HG02970 (cell line): ENCODE data around the gene AVEN.
"Not testable (repeated sequence)": the region's sequence is repeated elsewhere in the genome, so short reads cannot be mapped to it uniquely, and the experiment has no call there.

Source experiments
- ATAC-seq: cut with Tn5 transposase; IDR thresholded peaks from one replicate; pipeline ENCODE4 v1.9.1; 2021; ENCODE audit warnings: mild to moderate bottlenecking, moderate library complexity, moderate number of reproducible peaks; ENCODE audit not compliant: unreplicated experiment, low FRiP score

AVEN gene, protein sequence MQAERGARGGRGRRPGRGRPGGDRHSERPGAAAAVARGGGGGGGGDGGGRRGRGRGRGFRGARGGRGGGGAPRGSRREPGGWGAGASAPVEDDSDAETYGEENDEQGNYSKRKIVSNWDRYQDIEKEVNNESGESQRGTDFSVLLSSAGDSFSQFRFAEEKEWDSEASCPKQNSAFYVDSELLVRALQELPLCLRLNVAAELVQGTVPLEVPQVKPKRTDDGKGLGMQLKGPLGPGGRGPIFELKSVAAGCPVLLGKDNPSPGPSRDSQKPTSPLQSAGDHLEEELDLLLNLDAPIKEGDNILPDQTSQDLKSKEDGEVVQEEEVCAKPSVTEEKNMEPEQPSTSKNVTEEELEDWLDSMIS

DNA sequence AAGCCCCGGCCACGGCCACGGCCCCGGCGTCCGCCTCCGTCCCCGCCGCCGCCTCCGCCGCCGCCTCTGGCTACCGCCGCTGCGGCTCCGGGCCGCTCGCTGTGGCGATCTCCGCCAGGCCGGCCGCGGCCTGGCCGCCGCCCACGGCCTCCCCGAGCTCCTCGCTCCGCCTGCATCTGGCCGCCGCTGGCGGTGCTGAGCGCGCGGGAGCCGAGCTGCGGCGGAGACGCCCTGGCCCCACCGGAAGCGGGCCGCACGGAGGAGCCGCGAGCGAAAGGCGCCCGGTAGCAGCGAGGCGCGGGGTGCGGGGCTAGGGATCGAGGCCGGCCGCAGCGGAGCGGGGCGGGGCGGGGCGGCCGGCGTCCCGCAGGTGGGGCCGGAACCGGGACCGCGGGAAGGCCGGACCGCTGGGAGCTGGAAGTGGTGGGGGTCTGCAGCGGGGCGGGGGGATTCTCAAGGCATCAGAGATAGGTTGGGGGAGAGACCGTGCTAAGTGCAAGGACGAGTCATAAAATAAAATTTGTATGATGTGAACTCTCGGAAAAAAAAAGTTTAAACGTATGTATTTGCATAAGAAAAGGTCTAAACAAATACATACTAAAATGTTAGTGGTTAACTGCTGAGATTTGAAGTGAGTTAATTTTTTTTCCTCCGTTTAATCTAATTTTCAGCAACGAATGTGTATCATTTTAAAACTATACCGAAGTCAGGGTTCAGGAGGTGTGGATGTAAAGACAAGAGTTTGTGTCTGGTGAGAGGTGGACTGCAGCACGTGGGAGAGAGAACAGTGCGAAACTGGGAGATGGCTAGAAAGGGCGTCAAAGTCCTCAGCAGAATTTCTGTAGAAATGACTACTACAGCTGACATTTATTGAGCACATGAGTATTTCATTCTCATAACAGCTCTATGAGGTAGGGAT, at the start of gene AVEN:
Gene AVEN (minus strand): TSS at position 334 of the 919 bp plus-strand sequence. CDS start 158 bp downstream, at position 176.
- ATAC-seq = peak; percentile 47

DNA sequence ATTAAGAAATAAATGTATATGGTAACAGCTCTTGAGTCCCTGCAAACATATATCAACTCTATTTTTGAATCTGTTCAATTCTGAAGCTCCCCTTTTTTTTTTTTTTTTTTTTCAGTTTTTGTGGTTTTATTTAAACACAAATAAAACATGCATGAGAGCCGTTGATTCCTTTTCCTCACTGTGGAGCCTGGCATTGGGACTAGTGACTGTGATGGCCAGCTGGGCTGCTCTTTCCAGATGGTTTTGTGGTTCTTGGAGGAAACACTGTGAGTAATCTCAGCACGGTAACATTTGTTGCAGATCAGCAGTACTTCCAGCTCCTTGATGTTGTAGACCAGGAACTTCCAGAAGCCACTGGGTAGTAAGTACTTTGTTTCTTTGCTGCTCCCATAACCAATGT, 46.7 kb upstream of the AVEN start:
- no peak for ATAC-seq

DNA sequence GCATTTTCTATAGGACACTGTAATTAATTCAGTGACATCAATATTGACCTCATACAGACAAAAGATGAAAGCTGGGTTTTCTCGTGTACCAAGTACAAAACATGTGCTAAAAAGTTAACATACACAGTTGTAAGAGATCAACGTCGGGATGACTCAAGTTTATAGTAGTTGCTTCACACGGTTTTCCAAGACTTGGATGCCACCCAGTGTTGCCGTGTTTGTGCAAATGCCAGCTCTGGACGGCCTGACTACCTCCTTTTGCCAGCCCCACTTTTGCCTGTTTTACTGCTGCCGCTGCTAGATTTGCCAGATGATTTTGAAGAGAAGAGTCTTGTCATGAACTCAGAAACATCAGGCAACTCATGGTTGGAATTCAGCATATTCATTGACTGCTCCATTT, 45.1 kb upstream of the AVEN start:
- no peak for ATAC-seq

DNA sequence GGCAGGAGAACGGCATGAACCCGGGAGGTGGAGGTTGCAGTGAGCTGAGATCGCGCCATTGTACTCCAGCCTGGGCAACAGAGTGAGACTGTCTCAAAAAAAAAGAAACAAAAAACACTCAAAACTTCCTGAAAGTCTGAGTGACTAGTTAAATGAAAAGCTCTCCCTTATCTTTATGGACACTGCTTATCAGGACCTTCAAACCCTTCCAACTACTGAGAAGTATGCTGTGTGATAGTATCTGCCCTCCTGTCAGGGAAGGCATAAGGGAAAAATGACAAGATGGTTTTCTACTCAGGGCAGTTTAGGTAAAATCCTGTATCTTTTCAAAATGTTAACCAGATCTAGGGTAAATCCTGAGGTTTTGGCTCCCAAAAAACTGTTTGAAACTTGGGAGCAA, 40.9 kb upstream of the AVEN start:
- no peak for ATAC-seq

DNA sequence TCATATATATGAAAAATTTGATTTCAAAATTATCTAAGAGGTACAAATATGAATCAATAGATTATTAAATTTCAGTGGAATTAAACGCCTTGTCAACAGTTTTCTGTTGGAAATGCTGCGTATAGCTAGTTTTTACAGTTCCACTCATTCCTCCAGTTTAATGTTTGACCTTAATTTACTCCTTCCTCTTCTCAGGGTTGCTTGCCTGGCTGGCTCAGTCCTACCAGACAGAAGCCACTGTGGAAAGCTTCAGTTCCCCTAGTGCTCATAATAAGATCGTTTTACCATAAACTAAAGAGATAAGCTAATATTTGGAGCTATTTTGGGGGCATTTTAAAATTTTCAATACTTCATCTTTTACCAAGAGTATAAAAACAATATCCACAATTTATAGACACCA, 39.9 kb upstream of the AVEN start:
- no peak for ATAC-seq

DNA sequence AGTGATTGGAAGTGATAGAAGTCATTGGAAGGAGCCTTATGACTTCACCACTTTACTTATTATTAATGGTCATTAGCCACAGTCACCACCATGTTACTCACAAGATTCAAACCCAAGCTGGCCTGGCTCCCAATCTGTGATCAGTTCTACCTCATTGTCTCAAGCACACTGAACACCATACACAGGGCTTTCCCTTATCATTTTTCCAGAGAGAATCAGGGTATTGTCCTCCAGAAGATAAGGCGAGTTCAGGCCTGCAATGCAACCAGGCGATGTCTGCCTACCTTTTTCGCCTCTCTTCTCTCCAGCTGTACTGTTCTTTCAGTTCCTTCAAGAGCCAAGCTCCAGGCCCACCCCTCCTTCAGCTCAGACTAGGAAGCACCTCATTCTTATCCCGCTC, 37.8 kb upstream of the AVEN start:
- no peak for ATAC-seq

DNA sequence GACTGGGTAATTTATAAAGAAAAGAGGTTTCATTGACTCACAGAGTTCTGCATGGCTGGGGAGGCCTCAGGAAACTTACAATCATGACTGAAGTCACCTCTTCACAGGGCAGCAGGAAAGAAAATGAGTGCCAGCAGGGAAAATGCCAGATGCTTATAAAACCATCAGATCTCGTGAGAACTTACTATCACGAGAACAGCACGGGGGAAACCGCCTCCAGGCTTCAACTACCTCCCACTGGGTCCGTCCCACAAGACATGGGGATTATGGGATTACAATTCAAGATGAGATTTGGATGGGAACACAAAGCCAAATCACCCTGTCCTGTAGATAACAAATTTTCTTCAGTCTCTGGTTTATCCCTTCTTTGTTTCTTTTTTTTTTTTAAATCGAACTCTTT, 31.0 kb upstream of the AVEN start:
- ATAC-seq = no peak

DNA sequence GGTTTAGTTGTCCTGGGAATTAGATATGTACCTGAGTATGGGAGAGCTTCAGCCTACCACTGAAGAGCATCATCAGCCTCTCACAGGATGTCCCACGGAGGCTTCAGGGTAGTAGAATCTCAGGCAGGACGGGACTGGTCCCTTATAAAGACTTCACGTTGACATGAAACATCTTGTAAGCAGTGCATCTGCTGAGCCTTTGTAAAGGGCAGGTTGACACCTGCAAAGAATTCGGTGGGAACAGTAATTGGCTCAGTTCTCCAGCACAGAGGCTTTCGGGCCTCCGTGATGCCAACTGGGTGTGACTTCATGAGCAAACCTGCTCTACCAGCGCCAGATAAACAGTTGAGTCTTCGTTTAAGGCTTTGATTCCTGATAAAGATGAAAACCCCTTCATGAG, 26.9 kb upstream of the AVEN start:
- no peak for ATAC-seq

DNA sequence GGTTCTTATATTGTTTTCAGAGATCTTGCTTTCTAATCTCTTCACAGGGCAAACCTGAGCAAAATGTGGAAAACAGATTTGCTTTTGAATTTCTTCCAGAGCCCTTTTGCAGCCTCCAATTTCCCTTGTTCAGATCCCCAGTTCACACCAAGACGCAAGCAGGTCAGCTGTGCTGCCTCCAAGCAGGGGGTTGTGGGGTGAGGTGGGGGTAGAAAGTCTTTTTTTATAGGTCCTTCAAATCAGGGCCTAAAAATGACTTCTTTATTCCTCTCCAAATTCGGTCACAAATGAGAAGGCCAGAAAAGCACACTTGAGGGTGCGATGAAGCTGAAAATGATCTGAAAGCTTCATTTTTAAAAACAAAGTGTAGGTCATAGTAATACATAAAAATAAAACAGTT, 26.3 kb upstream of the AVEN start:
- ATAC-seq = no peak

DNA sequence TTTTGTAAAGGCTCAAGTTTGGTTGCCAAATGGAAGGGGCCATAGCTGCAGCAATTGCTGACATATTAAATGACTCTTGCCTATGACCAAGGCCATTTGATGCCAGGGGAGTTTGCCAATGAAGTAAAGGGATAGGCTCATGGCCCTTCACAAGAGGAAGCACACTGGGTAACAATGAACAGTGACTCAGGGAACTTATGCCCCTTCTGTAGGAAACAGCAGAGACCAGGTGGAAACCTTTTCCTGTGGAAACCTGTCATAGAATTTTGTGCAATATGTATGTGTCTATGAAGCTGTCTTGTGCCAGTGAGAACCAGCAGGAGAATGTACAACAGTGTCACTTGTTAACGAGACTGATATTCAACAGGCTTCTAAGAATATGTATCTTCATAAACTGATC, 25.4 kb upstream of the AVEN start:
- ATAC-seq = no peak

DNA sequence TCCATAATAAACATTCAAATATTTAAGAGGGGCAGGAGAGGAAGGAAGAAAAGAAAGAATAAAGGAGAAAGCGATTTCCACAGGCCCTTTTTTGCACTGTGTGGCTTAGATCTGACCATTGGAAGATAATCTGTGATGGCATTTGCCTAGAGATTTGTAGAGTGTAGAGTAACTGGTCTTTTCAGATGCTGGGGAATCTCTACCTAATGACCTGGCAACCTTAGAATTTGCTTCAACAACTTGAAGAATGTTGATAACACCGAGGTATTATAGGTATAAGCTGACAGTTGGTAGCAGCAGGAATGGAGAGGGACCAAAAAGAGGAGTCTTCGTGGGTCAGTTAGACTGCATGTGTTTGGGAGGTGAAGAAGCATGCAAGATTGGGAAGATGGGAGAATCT, 20.9 kb upstream of the AVEN start:
- ATAC-seq = no peak

DNA sequence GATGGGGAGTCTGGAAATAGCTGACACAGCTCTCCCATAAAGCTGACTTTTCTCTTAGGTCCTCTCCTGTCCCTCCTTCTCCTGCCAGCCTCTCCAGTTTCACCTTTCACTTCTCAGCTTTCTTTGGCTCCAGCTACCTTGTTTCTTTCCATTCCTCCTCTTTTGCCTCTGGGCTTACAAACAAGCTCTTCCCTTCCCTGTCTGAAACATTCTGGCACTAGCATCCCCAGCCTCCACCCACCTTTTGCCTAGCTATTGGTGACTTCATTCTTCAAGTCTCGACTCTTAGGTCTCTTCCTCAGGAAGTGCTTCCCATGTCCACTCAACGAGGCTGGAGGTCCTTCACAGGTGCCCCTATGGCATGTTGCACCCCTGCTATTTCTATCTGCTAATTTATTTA, 20.5 kb upstream of the AVEN start:
- ATAC-seq = no peak

DNA sequence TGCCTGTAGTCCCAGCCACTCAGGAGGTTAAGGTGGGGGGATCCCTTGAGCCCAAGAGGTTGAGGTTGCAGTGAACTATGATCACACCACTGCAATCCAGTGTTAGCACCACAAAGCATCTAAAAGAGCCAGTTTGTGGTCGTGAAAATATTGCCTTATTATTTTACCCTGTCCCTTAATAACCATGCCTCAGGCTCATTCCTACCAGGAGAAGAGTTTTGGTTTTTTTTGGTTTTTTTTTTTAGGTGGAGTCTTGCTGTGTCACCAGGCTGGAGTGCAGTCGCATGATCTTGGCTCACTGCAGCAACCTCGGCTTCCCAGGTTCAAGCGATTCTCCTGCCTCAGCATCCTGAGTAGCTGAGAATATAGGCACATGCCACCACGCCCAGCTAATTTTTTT, 17.9 kb upstream of the AVEN start:
- no peak for ATAC-seq

DNA sequence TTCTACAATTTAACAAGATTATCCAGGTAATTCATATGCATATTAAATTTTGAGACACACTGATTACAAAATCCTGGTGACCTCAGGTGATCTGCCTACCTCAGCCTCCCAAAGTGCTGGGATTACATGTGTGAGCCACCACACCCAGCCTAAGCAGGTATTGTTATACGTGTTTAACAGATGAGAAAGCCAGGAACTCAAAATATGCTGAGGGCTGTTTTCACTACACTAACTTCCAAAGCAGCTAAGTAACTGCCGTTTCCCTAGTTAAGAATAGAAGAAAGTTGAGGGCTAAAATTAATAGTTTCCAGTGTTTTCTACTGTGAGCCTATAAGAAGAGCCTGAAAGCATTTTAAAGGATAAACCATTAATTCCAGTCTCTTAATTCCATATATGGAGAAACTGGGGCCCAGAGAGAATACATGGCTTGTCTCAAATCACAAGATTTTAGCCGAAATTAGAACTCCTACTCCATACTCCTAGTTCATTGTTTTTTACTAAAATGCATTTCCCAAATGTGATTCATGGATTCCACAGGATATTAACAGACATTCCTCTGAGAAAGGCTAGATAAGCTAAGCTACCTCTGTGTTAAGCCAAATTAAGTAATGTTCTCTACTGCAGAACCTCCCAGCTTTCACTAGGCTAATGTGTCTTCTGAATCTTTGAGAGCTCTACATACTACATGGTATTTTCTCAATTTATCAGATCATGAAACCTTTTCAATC, 17.0 kb upstream of the AVEN start:
- ATAC-seq = no peak

DNA sequence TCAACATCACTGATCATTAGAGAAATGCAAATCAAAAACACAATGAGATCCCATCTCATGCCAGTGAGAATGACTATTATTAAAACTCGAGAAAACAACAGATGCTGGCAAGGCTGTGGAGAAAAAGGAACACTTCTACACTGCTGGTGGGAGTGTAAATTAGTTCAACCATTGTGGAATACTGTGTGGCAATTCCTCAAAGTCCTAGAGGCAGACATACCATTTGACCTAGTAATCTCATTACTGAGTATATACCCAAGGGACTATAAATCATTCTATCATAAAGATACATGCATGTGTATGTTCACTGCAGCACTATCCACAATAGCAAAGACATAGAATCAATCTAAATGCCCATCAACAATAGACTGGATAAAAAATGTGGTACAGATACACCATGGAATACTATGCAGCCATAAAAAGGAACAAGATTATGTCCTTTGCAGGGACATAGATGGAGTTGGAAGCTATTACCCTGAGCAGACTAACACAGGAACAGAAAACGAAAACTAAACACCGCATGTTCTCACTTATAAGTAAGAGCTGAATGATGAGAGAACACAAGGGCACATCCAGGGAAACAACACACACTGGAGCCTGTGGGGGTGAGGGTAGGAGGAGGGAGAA, 15.2 kb upstream of the AVEN start:
- ATAC-seq = no peak

DNA sequence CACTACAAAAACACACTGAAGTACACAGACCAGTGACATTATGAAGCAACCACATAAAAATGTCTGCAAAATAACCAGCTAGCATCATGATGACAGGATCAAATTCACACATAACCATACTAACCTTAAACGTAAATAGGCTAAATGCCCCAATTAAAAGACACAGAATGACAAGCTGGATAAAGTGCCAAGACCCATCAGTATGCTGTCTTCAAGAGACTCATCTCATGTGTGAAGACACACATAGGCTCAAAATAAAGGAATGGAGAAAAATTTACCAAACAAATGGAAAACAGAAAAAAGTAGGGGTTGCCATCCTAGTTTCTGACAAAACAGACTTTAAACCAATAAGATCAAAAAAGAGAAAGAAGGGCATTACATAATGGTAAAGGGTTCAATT, 11.4 kb upstream of the AVEN start:
- not testable (repeated sequence) for ATAC-seq

DNA sequence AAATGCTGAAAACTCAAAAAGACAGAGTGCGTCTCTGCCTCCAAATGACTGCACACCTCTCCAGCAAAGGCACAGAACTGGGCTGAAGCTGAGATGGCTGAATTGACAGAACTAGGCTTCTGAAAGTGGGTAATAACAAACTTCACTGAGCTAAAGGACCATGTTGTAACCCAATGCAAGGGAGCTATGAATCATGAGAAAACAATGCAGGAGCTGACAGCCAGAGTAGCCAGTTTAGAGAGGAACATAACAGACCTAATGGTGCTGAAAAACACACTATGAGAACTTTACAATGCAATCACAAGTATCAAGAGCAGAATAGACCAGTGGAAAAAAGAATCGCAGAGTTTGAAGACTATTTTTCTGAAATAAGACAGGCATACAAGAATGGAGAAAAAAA, 10.1 kb upstream of the AVEN start:
- no peak for ATAC-seq

DNA sequence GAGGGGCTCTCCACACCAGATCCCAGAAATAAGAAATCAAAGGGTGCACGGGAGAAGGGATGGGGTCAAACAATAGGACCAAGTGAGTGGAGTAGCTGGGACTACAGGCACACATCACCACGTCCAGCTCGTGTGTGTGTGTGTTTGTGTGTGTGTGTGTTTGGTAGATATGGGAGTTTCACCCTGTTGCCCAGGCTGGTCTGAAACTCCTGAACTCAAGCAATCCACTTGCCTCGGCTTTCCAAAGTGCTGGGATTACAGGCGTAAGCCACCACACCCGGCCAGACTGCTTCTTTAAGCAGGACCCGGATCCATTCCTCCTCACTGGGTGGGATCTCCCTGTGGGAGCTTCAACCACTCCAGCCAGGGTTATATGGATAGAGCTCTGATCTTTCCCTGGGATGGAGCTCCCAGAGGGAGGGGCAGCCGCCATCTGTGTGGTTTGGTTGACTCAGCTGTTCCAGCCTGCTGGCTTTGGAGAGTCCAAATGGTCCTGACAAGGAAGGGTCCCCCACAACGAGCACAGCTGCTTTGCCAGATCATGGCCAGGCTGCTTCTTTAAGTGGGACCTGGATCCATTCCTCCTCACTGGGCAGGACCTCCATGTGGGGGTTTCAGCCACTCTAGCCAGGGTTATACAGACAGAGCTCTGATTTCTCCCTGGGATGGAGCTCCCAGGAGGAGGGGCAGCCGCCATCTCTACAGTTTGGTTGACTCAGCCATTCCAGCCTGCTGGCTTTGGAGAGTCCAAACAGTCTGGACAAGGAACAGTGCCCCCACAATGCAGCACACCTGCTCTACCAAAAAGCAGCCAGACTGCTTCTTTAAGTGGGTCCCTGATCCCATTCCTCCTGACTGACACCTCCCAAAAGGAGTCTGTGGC, 9.1 kb upstream of the AVEN start:
- ATAC-seq = no peak

DNA sequence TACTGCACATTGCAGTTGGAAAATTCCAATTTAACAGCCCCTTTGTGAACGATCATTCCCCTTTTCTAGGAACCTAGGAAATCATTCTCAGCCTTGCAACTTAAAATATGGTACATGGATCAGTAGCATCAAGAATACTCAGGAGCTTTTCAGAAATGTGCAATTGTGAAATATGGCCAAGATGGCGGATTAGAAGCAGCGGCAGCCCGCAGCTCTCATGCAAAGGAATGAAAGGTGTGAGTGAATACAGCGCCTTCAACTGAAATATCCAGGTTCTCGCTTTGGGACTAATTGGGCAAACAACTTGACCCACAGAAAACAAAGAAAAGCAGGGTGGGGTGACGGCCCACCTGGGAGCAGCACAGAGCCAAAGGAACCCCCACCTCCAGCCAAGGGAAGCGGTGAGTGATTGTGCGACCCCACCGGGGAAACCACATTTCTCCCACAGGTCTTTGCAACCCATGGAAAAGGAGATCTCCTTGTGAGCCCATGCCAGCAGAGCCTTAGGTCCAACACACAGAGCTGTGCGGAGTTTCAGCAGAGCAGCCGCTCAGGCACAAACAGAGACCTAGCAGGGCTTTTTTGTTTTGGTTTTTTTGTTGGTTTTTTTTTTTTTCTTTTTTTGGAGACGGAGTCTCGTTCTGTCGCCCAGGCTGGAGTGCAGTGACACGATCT, 7.6 kb upstream of the AVEN start:
- no peak for ATAC-seq
